ENCODE data around the gene LOXL3.

The LOXL3 gene

DNA sequence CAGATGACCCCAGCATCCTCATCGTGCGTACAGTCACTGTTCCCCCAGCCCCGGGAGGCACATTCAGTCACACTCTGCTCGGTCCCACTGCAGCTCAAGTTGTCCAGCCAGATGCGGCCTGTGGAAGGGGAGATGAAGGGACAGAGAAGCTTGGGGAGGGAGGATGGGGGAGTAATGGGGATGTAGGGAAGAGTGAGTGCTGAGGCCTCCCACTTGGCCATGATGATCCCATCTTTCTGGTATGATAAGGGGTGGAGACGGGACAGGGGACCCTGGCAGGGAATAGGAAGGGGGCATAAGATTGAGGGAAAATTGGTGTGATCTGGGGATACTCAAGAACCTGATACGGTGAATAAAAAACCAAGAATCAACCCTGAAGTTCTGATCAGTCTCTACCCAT is 3.5 kb downstream of the LOXL3 start:
- DNase-seq (ENCODE audit: low read depth in 2 of 2), result no peak

DNA sequence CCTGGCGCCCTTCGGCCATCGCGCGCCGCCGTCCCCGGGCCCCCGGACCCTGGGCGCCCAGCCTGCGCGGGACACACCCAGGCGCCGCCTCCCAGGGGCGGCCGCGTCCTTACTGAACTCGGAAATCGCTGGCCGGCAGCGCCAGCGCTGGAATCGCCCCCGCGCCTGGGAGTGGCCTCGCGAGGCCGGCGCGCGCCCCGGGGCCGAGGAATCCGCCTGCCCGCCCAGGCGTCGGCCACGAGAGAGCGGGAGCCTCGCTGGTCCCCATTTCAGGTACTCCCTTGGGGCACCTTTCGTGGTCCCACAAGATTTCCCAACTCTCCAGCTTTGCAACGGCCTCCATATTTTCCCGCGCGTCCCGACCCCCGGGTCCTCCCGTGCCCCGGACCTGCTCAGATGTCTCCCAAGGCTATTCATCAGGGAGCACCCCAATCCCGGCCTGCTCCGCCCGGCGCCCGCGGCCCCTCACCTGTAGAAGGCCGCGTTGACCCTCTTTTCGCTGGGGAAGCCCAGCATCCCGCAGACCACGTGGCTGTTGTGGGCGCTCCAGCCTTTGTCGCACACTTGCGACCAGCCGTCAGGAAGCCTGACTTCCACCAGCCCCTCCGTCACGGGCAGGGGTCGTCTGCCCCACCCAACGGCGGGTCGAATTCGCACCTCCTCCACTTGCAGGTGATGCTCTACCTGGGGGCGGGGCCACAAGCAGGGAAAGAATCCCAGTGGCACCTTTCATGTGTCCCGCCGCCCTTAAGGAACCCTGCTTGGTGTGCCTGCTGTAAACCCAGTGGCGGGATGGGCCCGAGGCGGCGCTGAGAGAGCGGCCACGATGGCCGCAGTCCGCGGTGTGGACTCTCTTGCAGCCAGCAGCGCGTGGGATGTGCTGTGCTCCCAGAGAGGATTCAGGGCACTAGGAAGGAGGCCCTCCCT is 4.6 kb downstream of the LOXL3 start:
- no peak for DNase-seq (ENCODE audit: low read depth in 2 of 2)

- no peak for DNase-seq (ENCODE audit: low read depth in 2 of 2)
Measured at GRCh38 chr2:74548285-74548899, 5.3 kb downstream of the LOXL3 start.

DNA sequence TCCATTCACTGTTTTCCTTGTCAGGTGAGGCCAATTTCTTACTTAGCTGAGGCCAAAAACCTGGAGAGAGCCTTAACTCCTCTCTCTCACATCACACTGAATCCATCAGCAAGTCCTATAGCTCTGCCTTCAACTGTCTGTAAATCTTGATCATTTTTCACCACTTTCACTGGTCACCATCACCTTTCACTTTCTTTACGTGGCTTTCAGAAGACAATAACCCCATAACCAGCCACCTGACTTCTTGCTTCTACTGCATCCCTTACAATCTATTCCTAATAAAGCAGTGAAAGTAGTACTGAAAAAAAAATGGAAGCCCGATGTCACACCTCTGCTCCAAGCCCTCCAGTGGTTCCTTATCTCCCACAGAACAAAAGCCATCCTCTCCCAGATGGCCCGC is 7.7 kb downstream of the LOXL3 start:
- no peak for DNase-seq (ENCODE audit: low read depth in 2 of 2)

GRCh38 chr2:74544634-74545033 is 9.1 kb downstream of the LOXL3 start:
- DNase-seq (ENCODE audit: low read depth in 2 of 2), result no peak

DNA sequence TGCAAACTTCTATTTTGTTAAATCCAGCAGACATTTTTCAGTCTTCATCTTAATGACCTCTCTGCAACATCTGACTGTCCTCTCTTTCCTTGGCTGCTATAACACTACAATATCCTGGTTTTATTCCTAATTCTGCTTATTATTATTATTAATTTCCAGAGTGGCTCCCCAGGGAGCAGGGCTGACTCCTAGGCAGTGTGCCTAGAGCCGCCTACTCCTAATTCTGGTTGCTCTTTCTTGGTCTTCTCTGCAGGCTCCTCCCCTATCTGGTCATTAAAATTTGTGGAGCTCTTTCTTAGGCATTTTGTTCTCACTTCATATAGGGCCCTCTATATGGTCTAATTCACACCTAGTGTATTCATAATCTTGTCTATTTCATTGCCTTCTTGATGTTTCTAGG is 10.8 kb downstream of the LOXL3 start:
- DNase-seq (ENCODE audit: low read depth in 2 of 2), result no peak

- DNase-seq (ENCODE audit: low read depth in 2 of 2), result no peak
Measured at GRCh38 chr2:74540291-74540690, 13.5 kb downstream of the LOXL3 start.

DNA sequence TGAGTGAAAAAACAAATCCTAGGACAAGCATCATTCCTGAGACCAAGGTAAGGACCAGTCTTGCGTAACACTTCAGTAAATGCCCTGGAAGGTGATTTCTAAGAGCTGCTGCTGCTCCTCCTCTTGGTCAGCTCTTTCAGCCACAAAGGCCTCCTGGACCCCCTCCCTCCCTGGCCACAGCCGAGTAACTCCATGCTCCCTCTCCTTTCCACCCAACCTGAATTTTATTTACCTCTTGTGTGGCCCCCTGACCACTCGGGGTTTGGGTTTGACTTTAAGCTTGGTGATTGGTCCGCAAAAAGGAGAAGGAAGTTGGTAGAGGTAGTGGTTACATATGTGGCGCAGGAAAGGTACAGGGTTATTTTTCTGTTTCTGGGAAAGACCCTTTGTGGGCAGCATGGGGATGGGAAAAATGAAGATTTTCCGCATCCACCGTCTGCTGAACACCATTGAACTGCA is 14.8 kb downstream of the LOXL3 start:
- no peak for DNase-seq (ENCODE audit: low read depth in 2 of 2)

DNA sequence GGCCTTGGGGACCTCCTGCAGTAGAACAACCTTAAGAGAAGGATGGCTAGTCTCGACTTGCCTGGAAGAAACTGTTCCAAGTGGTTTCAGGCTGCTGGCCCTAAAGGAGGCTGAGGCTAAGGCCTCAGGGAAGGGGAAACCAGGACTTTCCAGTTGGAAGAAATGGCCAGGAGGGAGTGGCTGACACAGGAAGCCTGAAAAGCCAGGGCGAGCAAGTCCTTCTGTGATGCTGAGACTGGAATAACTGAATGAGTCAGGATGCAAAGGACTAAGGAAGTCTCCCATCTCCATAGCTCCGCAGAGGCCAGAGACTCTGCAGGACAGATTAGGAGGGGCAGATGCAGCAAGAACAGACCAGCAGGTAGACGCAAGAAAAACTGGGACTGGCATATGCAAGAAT is 16.6 kb downstream of the LOXL3 start:
- DNase-seq (ENCODE audit: low read depth in 2 of 2), result no peak

- no peak for DNase-seq (ENCODE audit: low read depth in 2 of 2)
Measured at GRCh38 chr2:74536166-74536950, 17.4 kb downstream of the LOXL3 start.

DNA sequence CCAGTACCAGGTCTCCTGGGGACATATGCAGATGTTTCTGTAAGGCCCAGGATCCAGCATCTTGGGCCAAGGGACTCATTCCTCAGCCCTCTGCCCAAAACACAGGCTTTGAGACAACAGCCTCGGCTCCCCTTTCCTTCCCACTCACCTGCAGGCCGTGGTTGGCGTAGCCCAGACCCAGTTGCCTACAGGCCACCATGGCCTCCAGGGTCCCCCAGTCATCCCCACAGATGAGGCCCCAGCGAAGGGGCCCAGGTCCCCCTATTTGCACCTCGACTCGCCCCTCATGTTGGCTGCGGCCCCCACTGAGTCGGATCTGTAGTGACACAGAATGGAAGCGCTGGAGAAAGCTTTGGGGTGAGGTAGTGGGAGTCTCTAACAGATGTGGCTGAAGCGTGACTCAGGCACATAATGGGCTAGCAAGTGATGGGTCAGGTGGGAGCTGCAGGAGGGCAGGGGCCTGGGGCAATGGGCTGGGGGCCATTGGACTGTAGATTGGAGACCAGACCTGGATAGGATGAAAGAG is 18.2 kb downstream of the LOXL3 start:
- no peak for DNase-seq (ENCODE audit: low read depth in 2 of 2)

- DNase-seq (ENCODE audit: low read depth in 2 of 2), result no peak
Measured at GRCh38 chr2:74534411-74534810, 19.3 kb downstream of the LOXL3 start.

GRCh38 chr2:74533464-74533863 is 20.3 kb downstream of the LOXL3 start:
- DNase-seq (ENCODE audit: low read depth in 2 of 2), result no peak

GRCh38 chr2:74532222-74532621 is 21.5 kb downstream of the LOXL3 start:
- no peak for DNase-seq (ENCODE audit: low read depth in 2 of 2)

DNA sequence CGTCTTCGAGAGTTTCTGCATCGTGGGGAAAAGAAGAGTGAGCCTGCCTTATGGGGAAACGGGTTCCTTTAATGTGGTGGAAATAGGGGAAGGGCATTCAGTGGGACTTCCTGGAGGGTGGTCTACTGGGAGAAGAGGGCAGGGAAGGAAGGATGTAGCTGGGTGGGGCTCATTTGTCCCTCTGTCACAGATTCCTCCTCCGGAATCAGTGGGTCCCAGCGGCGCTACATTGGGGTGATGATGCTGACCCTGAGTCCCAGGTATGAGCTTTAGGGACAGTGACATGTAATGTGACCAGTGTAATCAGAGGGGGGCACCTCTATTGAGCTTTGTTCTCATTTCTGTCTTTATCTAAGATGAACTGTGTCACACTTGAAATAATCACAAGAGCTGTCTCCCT is 22.1 kb downstream of the LOXL3 start:
- DNase-seq (ENCODE audit: low read depth in 2 of 2), result no peak

DNA sequence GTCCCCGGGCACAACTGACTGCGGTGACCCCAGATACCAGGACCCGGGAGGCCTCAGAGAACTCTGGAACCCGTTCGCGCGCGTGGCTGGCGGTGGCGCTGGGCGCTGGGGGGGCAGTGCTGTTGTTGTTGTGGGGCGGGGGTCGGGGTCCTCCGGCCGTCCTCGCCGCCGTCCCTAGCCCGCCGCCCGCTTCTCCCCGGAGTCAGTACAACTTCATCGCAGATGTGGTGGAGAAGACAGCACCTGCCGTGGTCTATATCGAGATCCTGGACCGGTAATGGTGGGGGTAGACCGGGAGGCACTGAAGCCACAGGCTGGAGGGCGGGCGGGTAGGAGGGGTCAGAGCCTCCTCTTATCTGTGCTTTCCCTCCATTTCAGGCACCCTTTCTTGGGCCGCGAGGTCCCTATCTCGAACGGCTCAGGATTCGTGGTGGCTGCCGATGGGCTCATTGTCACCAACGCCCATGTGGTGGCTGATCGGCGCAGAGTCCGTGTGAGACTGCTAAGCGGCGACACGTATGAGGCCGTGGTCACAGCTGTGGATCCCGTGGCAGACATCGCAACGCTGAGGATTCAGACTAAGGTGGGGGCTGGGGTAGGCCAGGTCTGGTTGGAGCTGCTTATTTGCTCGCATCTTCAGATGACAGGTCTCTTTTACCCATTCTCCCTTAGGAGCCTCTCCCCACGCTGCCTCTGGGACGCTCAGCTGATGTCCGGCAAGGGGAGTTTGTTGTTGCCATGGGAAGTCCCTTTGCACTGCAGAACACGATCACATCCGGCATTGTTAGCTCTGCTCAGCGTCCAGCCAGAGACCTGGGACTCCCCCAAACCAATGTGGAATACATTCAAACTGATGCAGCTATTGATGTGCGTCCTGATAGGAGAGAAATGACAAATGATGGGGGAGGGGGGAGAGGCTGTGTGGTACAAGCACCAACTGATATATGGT is 23.2 kb downstream of the LOXL3 start:
- DNase-seq (ENCODE audit: low read depth in 2 of 2), result peak; percentile 28 to 42

GRCh38 chr2:74529357-74530238 is 24.1 kb downstream of the LOXL3 start, which contains the start of the genes AUP1 and HTRA2:
AUP1 (minus strand) TSS chr2:74529706; CDS start chr2:74529629, 77 bp downstream.
HTRA2 (plus strand) TSS chr2:74529933; CDS start chr2:74530007, 74 bp downstream.
- peak; percentile 76 to 83 for DNase-seq (ENCODE audit: low read depth in 2 of 2)

- no peak for DNase-seq (ENCODE audit: low read depth in 2 of 2)
Measured at GRCh38 chr2:74528600-74529356, 25.0 kb downstream of the LOXL3 start.

- no peak for DNase-seq (ENCODE audit: low read depth in 2 of 2)
Measured at GRCh38 chr2:74527741-74528140, 26.0 kb downstream of the LOXL3 start.
